CD4-positive, alpha-beta T cell treated with Interleukin-15 for 1 hour (primary cell): Measurements from ENCODE around the gene RASGRP3.
"Not testable (repeated sequence)": the region's sequence is repeated elsewhere in the genome, so short reads cannot be mapped to it uniquely, and the experiment has no call there.

ENCODE experiments used
- DNase-seq: peaks from one replicate; pipeline ENCODE4 v3.0.0-alpha.2; 2020

Gene RASGRP3, protein sequence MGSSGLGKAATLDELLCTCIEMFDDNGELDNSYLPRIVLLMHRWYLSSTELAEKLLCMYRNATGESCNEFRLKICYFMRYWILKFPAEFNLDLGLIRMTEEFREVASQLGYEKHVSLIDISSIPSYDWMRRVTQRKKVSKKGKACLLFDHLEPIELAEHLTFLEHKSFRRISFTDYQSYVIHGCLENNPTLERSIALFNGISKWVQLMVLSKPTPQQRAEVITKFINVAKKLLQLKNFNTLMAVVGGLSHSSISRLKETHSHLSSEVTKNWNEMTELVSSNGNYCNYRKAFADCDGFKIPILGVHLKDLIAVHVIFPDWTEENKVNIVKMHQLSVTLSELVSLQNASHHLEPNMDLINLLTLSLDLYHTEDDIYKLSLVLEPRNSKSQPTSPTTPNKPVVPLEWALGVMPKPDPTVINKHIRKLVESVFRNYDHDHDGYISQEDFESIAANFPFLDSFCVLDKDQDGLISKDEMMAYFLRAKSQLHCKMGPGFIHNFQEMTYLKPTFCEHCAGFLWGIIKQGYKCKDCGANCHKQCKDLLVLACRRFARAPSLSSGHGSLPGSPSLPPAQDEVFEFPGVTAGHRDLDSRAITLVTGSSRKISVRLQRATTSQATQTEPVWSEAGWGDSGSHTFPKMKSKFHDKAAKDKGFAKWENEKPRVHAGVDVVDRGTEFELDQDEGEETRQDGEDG

DNA sequence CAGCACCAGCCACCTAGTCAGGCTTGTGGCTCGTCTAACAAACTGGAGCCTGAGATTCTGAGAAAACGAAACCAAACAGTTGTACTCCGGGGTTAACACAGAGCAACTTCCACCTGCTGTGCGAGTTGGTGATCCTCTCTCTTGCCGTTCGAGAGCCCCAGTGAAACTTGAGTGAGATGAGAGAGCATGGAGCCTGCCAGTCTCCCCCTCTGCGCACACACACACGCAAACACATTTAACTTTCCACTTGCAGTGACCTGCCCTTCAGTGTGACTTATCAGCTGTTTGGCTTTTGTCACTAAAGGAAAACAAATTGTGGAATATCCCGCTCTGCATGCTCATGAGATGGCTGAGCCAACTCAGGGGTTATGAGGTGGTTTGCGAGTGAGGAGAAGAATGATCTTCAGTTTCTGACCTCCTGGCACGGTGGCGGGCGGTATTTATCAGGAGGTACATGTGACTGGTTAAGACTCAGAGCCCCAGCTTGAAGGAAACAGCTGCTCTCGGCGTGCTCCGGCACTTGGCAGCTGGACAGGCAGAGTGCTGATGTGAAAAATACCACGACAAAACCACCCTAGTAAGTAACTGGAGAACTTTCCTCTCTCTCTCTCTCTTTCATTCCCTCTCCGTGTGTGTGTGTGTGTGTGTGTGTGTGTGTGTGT is at the start of gene RASGRP3:
TSS of gene RASGRP3 (plus strand) at position 519 of the 662 bp plus-strand sequence. CDS start 38,488 bp downstream, outside the sequence.
- peak; percentile 80 for DNase-seq

DNA sequence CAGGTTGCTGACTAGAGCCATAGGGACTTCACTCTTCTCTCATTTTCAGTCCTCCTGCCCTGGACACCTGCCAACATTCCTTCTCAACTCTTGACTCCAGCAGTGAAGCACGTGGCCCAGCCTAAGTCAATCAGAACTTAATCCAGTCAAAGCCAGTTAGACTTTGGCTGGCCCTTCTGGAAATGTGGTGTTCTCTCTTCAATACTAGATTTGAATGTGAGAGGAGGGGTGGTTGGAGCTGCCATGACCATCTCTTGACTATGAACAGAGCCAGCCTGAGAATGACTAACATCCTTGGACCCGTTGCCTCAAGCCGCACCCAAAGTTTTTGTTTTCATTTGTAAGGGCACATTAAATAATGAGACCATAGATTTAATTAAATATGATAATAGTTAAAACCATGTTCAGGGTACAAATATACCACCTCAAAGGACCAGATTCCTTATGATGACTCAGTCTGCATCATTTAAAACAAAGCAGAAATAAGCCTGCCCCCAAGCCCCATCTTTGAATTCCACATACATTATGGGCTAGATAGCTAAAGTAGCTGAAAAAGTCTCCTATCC is 49.7 kb upstream of the RASGRP3 start:
- no peak for DNase-seq

DNA sequence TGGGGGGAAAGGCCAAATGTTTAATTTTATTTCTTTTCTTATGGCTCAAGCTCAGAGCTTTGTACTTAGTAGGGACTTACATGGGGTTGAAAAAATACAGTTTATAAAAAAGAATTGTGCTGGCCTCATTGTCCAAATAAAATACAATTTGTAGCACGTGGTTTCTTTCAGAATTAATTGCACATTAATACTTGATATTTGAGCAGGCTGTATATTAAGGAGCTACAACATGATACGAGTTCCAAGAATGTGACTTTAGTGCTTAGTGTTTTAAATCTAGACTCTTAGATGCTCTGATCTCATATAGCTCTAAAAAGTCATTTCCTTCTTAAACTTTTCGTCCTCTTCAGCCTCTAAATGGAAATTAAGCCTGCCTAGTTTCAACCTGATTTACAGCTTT is 46.4 kb upstream of the RASGRP3 start:
- no peak for DNase-seq

DNA sequence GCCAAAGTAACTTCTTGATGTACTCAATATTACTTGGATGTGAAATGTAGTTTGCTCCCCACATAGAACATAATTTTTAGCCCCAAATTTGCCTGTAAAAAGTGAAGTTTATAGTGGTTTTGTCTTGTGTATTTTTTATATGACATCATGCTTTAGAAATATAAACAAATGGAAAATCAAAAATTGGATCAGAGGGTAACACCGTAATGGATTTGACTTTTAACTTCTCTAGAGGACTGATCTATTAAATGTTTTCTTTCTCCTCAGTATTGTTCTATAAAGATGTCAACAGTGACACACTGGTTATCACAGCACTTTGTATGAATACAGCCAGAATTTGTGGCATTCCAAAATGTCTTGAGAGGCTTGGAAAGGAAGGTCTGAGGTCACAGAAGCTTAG is 45.6 kb upstream of the RASGRP3 start:
- DNase-seq: no peak

DNA sequence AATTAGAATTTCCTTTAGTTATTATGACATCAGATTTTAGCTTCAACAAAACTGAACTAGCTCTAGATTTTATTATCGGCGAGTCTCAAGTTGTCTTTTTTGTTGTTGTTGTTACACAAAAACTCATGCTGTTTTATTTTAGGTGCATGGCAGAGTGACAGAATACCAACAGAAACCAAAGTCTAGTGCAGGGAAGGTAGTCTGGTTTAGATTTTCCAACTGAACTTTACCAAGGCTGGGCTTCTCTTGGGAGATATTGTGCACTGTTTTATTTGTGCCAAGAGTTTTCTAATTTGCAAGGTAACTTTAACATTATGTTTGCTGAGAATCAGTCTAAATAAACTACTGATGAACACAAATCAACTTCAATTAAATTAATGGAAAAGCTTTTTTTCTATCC is 43.6 kb upstream of the RASGRP3 start:
- no peak for DNase-seq

DNA sequence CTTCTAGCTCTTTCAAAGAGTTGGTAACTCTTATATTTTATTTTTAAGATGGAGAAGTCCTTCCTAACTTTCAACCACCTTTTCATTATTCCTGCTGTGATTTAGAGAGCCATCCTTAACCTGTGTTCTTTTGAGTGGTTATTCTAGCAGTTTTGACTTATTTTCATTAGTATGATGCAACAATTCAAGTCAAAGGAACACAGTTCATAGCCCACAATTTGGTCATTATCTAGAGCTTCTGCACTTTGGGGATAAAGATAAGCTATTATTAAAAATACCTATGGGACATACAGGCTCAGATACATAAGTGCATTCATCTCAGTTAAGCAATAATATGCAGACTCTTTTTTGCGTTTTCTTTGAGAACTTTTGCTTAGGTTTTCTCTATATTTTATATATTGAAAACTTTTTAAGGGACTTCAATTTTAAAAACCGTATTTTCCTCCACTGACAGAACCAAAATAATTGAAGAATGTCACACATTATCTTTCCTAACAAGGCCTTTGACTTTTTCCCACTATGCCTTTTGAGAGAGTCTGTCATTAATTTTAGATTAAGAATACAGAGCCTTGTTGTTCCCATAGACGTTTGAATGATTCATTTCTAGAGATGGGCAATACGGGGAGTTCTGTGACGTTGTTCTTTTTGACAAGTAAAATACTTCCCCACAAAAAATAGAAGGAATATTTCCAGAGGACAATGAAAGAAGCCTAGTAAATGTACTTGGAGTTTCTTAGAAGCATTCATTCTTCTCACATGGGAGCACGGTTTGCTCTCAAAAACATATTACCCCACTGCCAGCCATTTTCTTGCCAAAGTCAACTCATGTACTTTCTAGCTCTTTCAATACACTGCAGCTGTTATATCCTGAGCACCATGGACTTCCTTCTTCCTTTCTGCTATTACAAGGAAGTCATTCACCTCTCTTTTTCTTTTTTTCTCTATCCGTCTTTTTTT is 42.9 kb upstream of the RASGRP3 start:
- no peak for DNase-seq

DNA sequence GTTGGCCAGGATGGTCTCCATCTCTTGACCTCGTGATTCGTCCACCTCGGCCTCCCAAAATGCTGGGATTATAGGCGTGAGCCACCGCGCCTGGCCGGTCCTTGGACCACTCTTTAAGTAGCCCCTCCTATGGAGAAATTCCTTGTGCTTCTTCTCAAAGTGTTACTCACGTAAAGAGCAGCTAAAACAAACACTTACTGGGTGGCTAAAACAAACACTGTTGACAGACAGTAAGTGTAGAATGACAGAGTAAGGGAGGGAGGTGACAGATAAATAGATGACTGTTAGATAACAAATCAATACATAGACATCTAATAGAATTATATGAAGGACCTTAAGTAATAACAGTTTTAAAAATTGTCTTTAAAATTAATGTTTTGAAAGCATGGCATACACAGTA is 40.9 kb upstream of the RASGRP3 start:
- DNase-seq: no peak

DNA sequence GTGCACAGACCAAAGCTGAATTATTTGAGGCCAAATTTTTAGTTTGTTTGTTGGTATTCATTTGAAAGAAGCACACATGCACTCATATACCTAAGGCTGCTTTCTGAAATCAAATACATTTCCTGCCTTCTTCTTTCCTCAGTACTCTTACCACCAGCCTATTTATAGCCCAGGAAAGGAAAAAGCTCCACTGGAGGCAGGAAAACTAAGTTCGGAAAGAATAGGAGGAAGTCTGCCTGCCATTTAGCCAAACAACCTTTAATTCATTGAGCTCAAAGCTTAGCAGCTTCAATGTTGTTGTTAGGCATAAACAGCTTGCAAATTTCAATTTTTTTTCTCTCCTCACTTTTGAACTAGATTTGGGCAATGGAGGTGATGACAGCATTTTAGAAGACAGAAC is 40.4 kb upstream of the RASGRP3 start:
- DNase-seq: no peak

DNA sequence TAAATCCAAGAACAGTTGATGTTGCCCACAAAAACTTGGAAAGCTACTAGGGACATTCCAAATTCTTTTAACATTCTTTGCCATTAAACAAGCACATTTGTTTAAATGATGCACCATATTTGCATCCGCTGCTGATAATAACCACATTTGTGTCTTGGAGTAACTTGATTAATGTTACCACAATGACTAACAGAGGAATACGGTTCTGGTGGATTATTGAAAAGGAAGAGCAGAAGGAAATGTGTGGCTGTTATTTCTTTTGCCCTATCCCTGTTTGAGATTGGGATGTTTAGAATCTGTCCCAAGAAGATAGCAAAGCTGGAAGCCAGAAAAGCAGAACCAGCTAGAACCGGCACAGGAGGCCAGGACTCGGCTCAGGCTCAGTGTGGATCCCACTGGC is 39.2 kb upstream of the RASGRP3 start:
- DNase-seq: no peak

DNA sequence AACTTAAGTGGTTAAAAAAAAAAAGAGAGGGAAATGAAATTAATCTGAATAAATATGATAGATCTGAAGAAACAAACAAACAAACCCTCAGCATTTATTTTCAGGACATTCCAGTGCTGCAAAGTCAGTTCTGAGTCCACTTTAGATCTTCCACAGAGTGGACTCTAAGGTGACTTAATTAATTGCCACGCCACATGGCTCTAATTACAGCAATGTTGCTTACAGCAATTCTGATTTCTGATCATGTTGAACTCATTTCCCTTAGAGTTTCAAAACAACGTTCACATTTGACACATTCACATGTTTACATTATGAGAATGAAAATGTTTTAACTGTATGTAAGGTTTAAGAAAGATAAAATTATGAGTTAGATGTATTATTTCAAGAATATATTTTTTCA is 38.6 kb upstream of the RASGRP3 start:
- DNase-seq: no peak

DNA sequence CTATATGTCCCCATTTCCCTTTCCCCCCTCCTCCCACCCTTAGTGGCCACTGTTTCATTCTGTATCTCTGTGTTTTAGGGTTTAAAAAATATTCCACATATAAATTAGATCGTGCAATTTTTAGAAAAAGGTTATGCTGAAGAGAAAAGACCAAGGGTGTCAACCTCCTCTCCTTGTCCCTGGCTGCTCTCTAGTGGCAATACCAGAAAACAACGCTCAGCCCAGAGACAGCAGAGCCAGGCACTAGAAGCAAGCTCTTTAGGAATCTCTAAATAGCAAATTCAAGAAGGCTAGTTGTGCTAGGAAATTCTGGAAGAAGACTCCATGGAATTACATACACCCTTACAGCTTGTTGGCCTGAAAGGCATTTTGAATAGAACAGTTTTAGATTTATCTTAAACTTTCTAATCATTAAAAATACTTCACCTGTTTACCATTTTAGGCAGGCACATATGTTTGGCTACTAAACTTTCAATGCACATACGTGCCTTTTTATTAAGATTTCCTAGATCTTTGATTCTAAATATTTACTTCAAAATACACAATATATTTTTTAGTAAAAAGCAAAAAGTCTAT is 35.1 kb upstream of the RASGRP3 start:
- DNase-seq: no peak

DNA sequence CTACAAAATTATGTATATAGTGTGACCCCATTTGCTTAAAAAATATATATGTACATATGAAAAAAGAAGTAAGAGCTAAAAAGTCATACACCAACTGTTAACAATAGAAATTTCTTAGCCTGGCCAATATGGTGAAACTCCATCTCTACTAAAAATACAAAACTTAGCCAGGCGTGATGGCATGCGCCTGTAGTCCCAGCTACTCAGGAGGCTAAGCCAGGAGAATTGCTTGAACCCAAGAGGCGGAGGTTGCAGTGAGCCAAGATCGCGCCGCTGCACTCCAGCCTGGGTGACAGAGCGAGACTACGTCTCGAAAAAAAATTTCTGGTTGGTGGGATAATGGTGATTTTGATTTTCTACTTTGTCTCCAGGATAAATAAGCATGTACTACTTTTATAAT is 34.4 kb upstream of the RASGRP3 start:
- not testable (repeated sequence) for DNase-seq

DNA sequence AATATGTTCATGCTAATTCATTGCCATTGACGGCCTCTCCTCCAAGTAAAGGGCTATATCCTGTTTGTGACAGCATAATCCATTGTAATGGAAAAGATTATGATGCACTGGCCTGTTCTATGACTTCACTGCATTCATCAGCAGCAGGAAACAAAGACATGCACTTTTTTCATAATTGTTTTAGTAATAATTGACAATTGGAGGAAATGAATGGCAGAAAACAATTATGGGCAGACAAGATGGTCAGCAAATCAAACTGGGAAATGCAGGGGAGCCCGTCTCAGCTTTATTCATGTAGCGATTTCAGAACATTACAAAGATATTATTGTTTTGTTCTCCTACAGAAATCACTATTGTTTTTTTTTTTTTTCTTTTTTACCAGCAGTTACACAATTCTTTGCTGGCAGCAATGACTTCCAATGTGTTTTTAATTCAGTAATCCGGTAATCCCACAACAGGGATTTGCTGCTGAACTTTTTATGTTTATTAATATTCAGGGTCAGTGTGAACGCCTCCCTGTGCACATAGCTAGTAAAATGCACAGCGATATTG is 33.8 kb upstream of the RASGRP3 start:
- DNase-seq: no peak

DNA sequence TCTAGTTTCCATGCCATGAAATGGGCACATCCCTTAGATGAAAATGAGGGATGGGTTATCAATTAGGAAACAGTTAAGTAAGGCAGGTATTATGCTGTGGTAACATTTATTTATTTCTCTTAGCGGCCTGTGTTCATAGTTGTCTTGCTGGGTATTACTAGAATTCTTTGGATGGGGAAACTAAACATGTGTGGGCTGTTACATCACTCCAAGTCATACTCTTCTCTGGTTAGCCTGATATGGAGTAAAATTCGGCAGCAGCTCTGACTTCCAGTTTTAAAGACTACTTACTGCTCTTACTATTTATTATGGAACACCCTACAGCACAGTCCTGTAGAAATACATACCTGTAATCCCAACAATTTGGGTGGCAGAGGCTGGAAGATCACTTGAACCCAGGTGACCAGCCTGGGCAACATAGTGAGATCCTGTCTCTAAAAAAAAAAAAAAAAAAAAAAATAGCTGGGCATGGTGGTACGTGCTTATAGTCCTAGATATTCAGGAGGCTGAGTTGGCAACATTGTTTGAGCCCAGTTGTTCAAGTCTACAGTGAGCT is 33.1 kb upstream of the RASGRP3 start:
- no peak for DNase-seq

DNA sequence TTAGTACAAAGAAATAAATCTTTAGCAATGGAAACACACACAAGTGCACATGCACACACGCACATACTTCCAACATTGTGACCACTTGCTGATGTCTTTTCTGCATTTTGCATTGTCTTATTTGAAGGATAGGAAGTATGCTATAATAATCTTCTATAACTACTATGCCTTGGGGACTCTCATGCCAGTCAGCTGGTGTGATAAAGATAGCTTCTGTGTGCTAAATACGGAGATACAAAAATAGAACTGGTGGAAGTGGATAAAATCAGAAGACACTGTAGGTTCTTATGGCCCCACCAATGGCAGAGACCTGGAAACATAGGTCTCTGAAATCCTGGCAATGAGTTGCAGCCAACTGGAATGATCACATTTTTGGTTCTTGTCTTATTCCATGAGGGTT is 31.5 kb upstream of the RASGRP3 start:
- no peak for DNase-seq

DNA sequence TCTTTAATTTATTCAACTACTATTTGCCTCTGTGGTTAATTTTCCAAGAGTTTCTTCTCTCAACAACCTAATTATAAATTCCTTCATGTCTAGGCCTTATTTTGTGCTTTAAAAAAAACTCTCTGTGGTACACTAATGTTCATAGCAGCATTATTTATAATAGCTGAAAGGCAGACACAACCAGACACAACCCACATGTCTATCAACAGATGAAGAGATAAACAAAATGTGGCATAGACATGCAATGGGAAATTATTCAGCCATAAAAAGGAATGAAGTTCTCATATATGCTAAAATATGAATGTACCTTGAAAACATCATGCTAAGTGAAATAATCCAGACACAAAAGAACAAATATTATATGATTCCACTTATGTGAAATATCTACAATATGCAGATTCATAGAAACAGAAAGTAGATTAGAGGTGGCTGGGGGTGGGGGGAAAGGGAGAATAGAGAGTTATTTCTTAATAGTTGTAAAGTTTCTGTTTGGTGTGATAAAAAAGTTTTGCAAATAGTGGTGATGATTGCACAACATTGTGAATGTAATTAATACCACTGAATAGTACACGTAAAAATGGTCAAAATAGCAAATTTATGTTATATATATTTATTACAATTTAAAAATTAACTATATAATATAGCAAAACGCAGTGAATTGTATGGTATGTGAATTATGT is 28.1 kb upstream of the RASGRP3 start:
- DNase-seq: no peak

DNA sequence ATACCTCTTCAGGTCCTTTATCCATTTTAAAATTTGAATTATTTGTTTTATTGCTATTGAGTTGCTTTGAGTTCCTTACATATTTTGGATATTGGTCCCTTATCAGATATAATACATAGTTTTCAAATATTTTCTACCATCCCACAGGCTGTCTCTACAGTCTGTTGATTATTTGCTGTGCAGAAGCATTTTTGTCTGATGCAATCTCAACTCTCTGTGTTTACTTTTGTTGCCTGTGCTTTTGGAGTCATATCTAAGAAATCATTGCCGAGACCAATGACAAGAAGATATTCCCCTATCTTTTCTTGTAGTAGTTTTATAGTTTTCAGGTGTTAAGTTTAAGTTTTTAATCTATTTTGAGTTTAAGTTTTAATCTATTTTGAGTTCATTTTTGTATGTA is 25.2 kb upstream of the RASGRP3 start:
- DNase-seq: no peak

DNA sequence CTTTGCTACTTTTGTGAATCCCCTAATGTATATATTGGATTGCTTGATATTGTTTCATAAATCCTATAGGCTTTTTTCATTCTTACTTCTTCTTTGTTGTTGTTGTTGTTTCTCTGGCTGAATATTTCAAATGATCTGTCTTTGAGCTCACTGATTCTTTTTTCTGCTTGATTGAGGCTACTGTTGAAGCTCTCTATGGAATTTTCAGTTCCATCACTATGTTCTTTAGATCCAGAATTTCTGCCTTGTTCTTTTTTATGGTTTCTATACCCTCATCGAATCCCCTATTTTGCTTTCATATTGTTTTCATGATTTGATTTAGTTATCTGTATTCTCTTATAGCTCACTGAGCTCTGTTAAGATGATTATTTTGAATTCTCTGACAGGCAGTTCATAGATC is 24.6 kb upstream of the RASGRP3 start:
- DNase-seq: no peak

DNA sequence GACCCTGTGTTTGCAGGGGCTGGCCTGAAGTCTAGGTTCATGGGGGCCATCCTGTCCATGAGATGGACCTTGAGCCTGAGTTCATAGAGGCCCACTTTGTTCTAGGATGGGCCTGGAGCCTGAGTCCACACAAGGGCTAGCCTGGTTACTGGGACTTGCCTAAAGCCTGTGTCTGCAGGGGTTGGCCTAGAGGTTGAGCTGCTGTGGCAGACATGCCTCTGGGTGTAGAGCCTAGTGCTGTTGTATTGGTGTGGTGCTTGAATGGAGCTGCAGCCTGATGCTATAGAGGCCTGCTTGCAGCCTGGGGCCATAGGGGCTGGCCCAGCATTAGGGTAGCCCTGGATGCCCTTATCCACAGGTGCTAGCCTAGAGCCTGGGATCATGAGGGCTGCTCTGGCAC is 23.9 kb upstream of the RASGRP3 start:
- no peak for DNase-seq

DNA sequence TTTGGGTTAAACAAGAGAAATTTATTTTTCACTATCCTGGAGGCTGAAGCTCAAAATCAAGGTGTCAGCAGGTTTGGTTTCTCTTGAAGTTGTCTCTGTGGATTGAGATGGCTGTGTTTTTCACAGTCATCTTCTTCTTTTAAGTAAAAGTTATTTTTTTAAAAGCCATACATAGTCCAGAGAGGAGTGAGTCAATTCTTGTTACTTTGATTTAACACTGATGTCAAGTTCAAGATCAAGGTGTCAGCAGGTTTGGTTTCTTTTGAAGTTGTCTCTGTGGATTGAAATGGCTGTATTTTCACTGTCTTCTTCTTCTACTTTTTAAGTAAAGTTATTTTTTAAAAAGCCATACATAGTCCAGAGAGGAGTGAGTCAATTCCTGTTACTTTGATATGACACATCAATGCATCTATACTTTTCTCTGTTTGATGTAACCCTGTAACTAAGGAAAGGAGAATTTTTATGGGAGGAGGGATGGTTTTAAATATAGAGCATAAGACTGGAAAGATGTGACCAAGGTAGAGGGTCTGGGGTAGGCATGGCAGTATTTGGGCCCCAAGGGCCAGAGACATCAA is 22.5 kb upstream of the RASGRP3 start:
- DNase-seq: no peak
